GM19025 (cell line): ENCODE data around the gene HOXD9.

ENCODE experiments used
- ATAC-seq: cut with Tn5 transposase; IDR thresholded peaks from one replicate; pipeline ENCODE4 v1.9.1; 2021; ENCODE audit warnings: mild to moderate bottlenecking, low read depth, moderate library complexity; ENCODE audit not compliant: unreplicated experiment

HOXD9 gene

DNA sequence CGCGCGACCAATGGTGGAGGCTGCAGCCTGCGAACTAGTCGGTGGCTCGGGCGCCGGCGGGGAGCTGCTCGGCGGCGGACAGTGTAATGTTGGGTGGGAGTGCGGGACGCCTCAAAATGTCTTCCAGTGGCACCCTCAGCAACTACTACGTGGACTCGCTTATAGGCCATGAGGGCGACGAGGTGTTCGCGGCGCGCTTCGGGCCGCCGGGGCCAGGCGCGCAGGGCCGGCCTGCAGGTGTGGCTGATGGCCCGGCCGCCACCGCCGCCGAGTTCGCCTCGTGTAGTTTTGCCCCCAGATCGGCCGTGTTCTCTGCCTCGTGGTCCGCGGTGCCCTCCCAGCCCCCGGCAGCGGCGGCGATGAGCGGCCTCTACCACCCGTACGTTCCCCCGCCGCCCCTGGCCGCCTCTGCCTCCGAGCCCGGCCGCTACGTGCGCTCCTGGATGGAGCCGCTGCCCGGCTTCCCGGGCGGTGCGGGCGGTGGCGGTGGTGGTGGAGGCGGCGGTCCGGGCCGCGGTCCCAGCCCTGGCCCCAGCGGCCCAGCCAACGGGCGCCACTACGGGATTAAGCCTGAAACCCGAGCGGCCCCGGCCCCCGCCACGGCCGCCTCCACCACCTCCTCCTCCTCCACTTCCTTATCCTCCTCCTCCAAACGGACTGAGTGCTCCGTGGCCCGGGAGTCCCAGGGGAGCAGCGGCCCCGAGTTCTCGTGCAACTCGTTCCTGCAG lies at the start of gene HOXD9:
HOXD9 (plus strand) TSS at position 37 of the 728 bp plus-strand sequence; CDS start at position 87, 50 bp downstream.
- no peak for ATAC-seq

DNA sequence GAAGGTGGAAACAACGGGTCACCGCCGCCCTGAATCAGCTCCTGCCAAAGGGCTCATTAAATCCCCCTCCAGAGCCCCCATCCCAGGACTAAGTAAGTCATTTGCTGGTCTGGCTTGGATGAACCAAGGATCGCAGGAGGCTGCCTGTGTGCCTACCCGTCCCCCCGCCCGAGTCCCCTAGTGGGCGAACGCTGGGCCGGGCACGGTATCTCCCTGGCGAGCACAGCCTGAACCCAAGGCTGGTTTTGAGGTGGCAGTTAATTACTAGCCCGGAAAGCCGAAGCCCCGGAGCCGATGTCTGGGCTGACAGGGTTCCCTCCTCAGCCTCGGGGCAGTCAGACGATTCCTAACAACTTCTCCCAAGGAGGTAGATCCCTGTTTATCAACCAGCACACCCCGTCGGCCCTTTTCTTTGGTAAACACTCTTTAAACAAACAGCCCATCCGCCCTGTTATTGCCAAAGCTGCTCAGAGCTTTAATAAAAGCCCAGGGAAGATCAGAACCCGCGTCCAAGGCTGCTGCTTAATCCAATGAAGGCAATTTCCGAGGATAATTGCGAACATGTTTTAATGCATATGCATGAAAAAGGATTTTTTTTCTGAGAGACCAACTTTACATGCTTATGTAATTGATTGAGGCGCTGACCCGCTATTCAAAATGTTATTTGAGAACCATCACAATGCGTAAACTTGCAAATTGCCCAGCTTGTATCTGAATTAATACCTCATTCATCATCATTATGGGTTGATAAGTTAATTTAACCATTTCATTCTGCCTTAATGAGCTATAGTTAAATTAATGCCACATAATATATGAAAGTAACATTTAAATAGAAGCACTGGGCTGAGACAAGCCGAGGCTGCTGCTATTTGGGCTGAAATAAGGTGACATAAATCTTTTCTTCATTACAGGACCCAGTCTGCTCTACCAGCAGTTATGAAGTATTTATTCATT lies 49.3 kb upstream of the HOXD9 start:
- ATAC-seq = no peak

DNA sequence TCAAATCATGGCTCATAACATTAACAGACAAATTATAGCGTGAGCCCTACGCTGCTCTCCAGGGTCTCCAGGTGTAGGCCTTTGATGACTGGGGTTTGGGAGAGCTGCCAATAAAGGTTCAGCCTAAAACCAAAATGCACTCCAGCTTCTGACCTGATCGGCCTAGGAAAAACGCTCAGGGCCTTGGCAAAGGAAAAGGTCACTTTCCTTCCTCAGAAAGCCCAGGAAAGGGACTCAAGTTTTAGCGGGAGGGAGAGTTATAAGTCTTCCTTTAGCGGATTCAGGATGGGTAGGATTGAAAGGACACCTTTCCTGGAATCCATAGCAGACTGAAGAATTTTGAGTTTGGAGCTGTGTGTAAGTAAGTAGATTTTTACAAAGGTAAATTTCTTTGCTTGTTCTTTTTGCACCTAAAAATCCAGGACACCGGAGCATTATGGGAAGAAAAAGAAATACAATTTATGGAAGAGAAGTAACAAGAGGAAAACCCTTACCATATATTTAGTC lies 47.5 kb upstream of the HOXD9 start:
- ATAC-seq = no peak

DNA sequence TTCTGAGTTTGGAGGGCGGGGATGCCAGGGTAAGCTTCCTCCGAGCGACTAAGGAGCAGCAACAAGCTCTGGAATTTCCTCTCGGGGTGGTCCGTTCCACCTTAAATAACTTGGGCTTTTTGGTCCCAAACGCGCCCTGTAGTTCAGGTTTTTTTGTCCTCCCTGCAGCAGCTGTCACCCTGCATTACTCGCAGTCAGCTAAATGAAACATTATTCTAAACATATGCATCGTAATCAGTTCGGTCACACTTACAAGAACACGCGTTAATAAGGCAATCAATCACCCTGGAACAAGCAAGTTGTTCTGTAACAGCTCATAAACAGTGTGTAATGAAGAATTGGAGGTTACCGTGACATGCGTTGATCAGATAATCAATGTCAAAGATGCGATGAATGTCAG lies 47.0 kb upstream of the HOXD9 start:
- no peak for ATAC-seq

DNA sequence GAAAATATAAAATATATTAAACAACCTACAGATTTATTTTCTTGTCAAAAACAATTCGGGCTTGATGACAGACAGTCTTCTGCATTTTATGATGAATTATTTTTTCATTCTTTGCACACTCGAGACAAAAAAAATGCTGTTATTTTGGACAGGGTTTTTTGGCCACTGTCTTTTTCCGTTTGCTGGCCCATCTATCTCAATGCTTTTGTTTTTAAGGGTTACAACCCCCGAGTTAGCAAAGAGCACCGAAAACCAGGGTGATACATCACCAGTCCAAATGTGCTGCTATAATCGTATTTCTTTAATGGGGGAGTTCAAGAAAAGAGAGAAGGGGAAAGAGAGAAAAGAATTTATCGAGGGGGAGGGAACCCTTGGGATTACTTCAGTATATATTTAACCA lies 46.5 kb upstream of the HOXD9 start:
- no peak for ATAC-seq

DNA sequence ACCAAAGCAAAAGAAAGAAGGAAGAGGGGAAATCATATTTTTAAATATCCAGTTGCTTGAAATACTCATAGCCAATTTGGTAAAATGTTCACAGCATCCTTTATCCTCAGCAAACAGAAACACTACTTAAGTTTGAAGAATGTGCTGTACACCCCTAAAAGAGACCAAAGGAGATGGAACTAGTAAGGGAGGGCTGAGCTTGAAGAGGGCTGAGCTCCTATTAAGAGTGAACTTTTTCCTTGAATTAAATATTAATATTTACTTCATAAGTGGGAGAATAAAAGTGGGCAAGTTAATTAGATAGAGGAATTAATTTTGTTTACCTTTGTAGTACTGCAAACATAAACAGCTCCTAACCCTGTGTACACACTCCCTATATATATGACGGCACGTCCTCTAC lies 45.7 kb upstream of the HOXD9 start:
- no peak for ATAC-seq

DNA sequence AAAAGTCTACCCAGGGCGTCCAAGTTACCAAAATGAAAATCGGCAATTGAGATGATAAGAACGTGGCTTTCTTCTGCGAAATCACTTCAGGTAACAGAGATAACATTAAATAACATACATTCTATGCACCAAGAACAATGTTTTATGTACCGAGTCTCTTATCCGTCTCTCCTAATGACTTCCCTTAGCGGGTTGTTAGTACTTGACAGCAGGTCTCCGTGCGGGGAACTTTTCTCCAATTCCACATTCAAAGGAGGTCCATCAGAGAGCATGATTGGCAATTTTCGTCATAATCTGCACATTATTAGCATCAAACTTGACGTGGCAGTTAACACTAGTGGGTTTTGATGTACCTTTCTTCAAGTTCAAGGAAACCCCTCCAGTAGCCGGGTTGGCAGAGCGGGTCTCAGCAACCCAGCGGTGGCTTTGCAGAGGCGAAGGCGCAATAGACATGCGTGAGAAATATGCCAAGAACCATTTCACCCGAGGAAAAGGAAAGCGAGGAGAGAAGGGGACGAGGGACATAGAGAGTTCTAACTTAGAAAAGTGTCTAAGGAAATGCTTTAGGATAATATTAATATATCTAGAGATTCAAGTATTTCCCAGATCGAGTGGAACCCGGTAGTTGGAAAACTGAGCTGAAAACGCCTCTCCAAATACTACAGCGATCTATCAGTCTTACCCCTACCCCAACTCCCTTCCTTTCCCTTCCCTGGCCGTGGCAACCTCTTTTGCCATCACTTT lies 43.8 kb upstream of the HOXD9 start:
- ATAC-seq = no peak

DNA sequence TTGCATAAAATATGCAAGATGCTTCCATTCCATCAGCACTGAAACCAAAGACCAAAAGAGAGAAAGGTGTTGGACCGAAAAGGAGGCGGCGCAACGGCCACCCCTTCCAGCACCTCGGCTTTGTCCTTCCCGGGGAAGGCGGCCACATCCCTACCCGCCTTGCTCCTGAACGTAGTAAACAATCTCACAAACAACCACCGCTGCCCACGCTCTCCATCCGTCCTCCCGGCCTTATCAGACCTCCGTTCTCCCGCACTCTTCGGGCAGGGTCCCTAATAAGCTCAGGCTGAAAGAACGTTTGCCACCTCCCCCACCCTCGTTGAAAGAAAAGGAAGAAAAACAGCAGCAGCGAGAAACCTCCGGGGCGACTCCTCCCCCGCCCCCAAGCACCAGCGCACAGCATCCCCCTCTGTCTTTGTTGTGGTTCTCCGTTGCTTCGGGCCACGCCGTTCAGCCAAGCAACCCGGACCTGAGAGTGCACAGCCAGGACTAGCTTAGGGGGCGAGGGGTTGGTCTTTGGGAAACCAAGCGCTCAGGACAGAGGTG lies 43.2 kb upstream of the HOXD9 start:
- ATAC-seq = no peak

DNA sequence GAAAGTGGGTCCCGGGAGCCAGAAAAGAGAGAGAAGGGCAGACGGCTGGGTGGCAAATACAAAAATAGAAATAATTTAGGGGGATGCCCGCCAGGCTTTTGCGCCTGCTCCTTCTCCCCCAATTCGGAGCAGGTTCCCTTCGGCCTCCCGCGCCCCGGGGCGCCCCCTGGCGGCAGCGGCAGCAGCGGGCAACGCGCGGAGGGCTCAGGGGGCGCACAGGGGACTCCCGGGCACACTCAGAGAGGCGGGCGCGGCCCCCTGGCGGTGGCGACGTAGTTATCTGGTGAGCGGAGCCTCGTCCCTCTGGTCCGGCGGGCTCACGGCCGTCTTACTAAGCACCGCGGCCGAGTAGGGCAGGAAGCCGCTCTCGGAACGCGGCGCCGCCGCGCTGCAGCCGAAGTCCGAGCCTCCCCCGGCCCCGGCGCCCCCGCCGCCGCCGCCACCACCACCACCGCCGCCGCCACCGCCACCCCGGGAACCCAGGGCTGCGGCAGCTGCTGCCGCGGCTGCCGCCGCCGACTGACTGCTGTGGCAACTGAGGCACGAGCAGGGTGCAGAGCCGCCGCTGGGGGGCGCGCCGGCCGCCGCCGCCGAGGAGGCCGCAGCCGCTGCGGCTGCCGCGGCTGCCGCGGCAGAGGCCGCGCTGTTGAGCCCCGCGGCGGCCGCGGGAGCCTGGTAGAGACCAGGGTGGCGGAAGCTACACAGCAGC lies 42.5 kb upstream of the HOXD9 start:
- no peak for ATAC-seq

DNA sequence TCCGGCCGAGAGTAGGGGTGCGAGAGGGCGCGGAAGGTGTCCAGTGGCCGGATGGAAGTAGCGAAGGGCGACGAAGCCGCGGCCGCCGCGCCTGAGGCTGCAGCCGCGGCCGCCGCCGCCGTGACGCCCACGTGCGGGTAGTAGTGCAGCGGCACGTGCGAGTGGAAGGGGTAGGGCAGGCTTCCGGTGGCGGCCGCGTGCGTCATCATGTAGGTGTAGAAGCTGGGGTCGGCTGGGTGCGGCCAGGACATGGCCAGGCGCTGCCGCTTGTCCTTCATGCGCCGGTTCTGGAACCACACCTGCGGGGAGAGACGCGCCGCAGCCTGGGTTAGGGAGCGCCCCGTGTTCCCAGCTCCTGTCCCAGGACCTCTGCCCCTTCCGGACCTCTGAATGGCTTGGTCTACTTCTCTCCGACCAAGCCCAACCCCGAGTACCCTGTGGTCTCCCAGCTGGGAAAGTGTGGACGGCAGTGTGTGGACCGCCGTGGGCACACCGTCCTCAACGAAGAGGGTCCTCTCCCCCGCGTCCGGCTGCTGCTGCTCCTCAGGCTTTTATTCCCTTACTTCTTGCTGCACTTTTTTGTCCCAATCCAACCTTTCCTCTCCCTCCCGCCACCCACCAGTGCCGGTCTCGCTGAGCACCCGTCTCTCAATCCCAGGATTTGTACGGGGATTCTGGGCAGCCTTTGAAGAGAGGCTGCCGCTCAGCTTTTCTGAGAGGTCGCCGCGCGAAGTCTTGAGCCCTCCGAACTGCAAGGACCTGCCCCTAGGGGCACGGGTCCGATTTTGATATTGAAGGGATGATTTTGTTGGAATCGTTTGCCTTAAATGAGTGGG lies 41.8 kb upstream of the HOXD9 start:
- ATAC-seq = no peak

DNA sequence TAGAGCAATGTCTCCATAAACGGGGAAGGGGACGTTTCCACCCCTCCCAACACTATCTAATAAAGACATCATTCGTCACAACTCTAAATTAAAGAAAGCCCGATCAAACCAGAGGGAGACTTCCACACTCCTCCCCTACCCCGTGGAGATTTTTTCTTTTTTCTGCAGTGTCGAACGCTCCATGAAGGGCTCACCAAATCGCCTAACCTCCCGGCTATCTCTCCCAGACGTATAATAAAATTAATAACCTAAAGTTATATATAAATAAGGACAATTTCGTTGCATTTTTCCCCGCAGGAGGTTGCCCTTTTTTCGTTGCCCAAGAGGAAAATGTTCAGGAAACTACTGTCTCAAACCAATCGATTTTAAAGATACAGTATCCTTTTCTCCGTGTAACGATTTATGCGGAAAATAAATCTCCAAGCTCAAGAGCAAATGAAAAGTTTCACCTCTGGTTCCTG lies 41.1 kb upstream of the HOXD9 start:
- no peak for ATAC-seq

DNA sequence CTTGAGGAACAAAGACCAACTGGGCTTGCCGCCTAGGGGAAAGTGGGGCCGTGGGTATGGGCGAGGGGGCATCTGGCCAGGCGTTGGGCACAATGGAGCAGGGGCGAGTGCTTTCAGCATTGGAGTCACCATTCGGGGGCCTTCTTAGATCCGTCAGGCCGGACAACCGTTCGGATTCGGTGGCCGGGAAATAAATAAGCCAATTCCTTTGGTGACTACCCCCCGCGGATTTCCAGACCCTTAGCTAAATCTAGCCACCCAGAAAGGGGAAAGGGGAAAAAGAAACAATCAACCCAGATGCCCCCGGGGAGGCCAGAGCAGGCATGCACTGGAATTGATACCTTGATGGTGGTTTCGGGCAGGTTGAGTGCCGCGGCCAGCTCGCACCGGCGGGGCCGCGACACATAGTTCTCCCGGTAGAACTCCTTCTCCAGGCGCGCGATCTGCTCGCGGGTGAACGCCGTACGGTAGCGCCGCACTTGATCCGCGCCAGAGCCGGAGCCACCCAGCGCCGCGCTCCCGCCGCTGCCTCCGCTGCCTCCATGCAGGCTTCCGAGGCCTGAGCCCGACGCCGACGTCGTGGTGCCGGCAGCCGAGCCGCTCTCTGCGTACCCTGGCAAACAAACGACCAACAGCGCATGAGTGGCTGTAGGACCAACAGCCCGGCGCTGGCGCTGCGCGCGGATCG lies 40.5 kb upstream of the HOXD9 start:
- ATAC-seq = no peak

DNA sequence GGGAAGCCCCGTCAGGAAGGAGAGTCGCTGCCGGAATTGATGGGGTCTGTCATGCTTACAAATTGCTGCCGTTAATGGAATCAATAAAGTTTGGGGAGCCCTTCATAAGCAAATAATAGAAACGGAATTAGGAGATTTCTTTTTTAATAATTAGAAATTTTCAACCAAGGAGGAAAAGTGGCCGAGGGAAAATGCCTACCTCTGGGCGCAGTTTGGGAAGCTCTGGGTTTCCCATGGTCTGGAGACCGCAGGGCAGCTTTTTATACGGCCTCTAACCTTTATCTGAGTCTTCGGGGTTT lies 40.0 kb upstream of the HOXD9 start:
- ATAC-seq = no peak

DNA sequence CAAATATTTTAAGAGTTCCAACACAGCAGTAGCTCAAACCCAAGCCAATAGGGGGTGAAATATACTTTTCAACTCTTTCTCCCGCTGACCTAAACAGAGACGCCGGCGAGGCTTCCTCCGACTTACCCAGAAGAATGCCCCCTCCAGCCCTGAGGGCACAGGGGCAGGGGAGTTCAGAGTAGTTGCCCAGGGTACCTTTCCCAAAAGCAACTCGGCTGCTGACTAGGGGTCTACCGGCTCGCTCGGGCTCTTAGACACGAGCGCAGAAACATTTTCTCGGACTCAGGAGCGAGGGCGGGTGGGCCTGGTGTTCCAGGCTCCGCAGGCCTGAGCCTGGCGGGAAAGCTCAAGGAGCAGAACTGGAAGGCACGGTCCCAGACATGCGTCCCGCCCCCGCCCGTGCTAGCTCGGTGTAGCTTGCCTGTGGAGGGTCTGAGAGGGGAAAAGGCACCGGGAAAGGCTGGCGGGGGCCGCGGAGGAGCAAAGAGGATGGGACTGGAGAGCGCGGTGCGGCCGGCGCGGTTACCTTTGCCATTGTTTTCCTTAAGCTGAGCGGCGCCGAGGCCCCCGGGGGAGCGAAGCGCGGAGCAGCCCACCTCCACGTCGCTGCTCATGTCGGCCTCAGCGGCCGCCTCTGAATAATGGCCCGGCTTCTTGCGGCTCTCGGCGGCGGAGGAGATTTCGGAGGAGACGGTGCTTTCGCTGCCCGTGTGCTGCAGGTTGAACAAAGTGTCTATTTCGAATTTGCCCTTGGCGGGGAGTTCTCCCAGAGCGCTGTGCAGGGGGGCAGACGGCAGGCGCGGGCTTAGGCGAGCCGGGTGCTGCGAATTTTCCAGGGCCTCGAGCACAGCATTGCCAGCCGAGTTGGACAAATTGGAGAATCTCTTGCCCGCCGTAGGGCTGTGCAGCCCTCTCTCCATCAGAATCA lies 39.4 kb upstream of the HOXD9 start:
- no peak for ATAC-seq

DNA sequence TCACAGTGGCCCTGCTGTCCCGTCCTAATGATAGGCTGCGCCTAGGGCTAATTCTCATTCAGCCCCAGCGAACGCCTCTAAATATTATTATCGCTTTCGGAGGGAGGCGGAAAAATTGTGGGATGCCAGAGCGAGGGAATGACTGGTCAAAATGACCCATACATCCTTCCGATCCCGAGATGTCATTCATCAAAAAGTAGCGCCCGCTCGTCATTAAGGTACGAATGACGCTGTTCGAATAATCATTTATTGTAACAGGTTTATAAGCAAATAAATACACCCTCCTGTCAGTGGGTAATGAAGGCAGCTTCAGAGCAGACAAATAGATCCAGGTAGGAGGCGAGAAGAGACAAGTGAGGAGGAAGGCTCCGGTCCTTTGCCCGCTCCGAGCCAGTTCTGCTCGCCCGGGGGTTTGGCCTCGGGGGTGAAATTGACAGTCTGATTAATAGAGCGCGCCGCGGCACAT lies 38.7 kb upstream of the HOXD9 start, which contains the start of gene EVX2:
EVX2 (minus strand) TSS at position 167 of the 466 bp plus-strand sequence. CDS start 186 bp downstream, outside the sequence.
- ATAC-seq = no peak

DNA sequence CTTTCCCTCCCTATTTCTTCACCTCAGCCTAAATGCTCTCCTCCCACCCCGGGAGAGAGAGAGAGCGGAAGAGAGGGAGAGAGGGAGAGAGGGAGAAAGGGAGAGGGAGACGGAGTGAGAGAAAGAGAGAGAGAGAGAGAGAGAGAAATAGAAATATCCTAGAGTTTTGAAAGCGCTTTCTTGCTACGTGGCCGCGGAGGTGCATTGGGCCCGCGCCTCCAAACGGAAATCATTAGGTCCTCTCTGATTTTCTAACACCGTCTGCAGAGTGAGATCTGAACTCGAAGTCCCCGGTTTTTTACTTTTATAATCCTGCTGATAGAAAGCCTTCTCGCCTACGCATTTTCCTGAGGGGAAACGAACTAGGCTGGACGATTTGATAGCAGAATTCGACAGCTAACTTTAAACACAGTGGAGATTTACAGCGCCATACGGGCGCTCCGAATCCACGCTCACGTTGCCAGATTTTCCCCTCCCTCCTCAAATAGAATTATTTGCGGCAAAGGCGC lies 37.9 kb upstream of the HOXD9 start:
- ATAC-seq = no peak
